IMR-90 (cell line): Measurements from ENCODE around the gene PROCA1.

ENCODE experiments used
- CEBPB ChIP-seq: IDR thresholded peaks from 2 replicates; pipeline ENCODE4 v1.6.1; 2012; ENCODE audit warnings: low read depth, low read length, improper control_type of control experiment
- CHD1 ChIP-seq: IDR thresholded peaks from 2 replicates; pipeline ENCODE4 v1.6.1; 2012; ENCODE audit warnings: low read depth, low read length, improper control_type of control experiment
- MAFK ChIP-seq: IDR thresholded peaks from 2 replicates; pipeline ENCODE4 v1.6.1; 2012; ENCODE audit warnings: low read depth, low read length, improper control_type of control experiment
- MAZ ChIP-seq: IDR thresholded peaks from 2 replicates; pipeline ENCODE4 v1.6.1; 2012; ENCODE audit warnings: low read depth, mild to moderate bottlenecking, low read length, improper control_type of control experiment, moderate library complexity, borderline replicate concordance
- MXI1 ChIP-seq: IDR thresholded peaks from 2 replicates; pipeline ENCODE4 v1.6.1; 2012; ENCODE audit warnings: low read depth, mild to moderate bottlenecking, low read length, moderate library complexity, borderline replicate concordance
- POLR2A ChIP-seq: IDR thresholded peaks from 2 replicates; pipeline ENCODE4 v1.6.1; 2012; ENCODE audit warnings: mild to moderate bottlenecking, low read depth, low read length
- RAD21 ChIP-seq: IDR thresholded peaks from 2 replicates; pipeline ENCODE4 v1.6.1; 2012; ENCODE audit warnings: low read length, improper control_type of control experiment
- RFX5 ChIP-seq: IDR thresholded peaks from 2 replicates; pipeline ENCODE4 v1.8.0; 2012; ENCODE audit warnings: low read depth, mild to moderate bottlenecking, low read length, moderate library complexity
- SMC3 ChIP-seq: fragments of 150-350 bp; IDR thresholded peaks from 2 replicates; pipeline ENCODE4 v1.6.1; 2016; ENCODE audit warnings: low read depth, mild to moderate bottlenecking, antibody characterized with exemption, low read length, moderate library complexity
- TF ChIP-seq, protein P1 (sequence below): conservative IDR thresholded peaks from 2 replicates; pipeline ENCODE4 v1.5.1; 2012; ENCODE audit warnings: mild to moderate bottlenecking, low read depth, low read length, improper control_type of control experiment

DNA sequence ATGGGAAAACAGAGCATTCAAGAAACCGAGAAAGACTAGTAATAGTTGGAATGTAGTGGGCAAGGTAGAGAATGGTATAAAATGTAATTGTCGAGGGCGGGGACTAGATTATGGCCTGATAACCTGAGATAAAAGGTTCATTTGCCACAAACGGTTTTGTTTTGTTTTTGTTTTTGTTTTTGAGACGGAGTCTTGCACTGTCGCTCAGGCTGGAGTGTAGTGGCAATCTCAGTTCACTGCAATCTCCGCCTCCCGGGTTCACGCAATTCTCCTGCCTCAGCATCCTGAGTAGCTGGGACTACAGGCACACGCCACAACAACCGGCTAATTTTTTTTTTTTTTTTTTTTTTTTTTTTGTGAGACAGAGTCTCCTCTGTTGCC is 18.3 kb upstream of the PROCA1 start:
- TF ChIP-seq MAZ (no peak), MXI1 (no peak), POLR2A (no peak), RAD21 (no peak), RFX5 (no peak), CHD1 (no peak), CEBPB (no peak), MAFK (no peak), SMC3 (no peak)
- TF ChIP-seq, protein P1, sequence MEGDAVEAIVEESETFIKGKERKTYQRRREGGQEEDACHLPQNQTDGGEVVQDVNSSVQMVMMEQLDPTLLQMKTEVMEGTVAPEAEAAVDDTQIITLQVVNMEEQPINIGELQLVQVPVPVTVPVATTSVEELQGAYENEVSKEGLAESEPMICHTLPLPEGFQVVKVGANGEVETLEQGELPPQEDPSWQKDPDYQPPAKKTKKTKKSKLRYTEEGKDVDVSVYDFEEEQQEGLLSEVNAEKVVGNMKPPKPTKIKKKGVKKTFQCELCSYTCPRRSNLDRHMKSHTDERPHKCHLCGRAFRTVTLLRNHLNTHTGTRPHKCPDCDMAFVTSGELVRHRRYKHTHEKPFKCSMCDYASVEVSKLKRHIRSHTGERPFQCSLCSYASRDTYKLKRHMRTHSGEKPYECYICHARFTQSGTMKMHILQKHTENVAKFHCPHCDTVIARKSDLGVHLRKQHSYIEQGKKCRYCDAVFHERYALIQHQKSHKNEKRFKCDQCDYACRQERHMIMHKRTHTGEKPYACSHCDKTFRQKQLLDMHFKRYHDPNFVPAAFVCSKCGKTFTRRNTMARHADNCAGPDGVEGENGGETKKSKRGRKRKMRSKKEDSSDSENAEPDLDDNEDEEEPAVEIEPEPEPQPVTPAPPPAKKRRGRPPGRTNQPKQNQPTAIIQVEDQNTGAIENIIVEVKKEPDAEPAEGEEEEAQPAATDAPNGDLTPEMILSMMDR = no peak
